A673 (cell line): ENCODE measurements around the gene CMIP. TPM values are rescaled to one million over a fixed set of nuclear protein-coding genes. Genes with fewer than 3 reads are reported as not detected.

Source experiments
- BruUV-seq: library from RNA; stranded (reverse); fragments of 400-500 nt; replicated peaks from 2 replicates; lab custom pipeline; 2021; lab: Mats Ljungman, UMichigan
- CTCF ChIA-PET: fragments of 300-600 bp; sonication (Branson Sonifier 250); formaldehyde crosslinking; loops from one replicate; lab custom pipeline; 2022; ENCODE audit warnings: antibody characterized with exemption; lab: Charles Lee
- POLR2A ChIA-PET: fragments of 300-600 bp; sonication (Branson Sonifier 250); formaldehyde crosslinking; loops from one replicate; lab custom pipeline; 2022; ENCODE audit warnings: antibody characterized with exemption; ENCODE audit not compliant: low non-redundant PET; lab: Charles Lee
- DNase-seq: peaks from one replicate; pipeline ENCODE4 v3.0.0-alpha.2; 2015; ENCODE audit warnings: low spot score
- H3K27ac ChIP-seq: fragments of 200-600 bp; sonication (generic); 2 replicates; pipeline ENCODE4 v1.5.1; 2016; ENCODE audit warnings: mixed run types, low read depth, mild to moderate bottlenecking, mixed read lengths, antibody characterized with exemption, low read length; ENCODE audit not compliant: poor library complexity, severe bottlenecking
- H3K27me3 ChIP-seq: fragments of 200-600 bp; sonication (generic); replicated peaks from 2 replicates; pipeline ENCODE4 v1.6.1; 2017; ENCODE audit warnings: mixed run types, low read depth, mild to moderate bottlenecking, mixed read lengths, antibody characterized with exemption, low read length; ENCODE audit not compliant: insufficient read depth, poor library complexity
- H3K36me3 ChIP-seq: fragments of 200-600 bp; sonication (generic); 2 replicates; pipeline ENCODE4 v1.6.1; 2016; ENCODE audit warnings: mixed run types, mild to moderate bottlenecking, mixed read lengths, antibody characterized with exemption, low read length; ENCODE audit not compliant: insufficient read depth, poor library complexity, severe bottlenecking
- H3K4me1 ChIP-seq: fragments of 200-600 bp; sonication (generic); 2 replicates; pipeline ENCODE4 v1.6.1; 2017; ENCODE audit warnings: mixed run types, mild to moderate bottlenecking, mixed read lengths, antibody characterized with exemption, low read length; ENCODE audit not compliant: insufficient read depth, poor library complexity, severe bottlenecking
- H3K4me3 ChIP-seq: fragments of 200-600 bp; sonication (generic); 2 replicates; pipeline ENCODE4 v1.5.1; 2016; ENCODE audit warnings: low read depth, mixed run types, mild to moderate bottlenecking, mixed read lengths, low read length; ENCODE audit not compliant: poor library complexity, severe bottlenecking
- H3K9me3 ChIP-seq: fragments of 200-600 bp; sonication (generic); 2 replicates; pipeline ENCODE4 v1.6.1; 2016; ENCODE audit warnings: mixed run types, low read depth, mild to moderate bottlenecking, mixed read lengths, antibody characterized with exemption, low read length; ENCODE audit not compliant: poor library complexity, severe bottlenecking
- CTCF ChIP-seq: fragments of 300-800, 200-600 bp; sonication (generic); conservative IDR thresholded peaks from 2 replicates; pipeline ENCODE4 v1.5.1; 2017; ENCODE audit warnings: low read depth, mild to moderate bottlenecking, antibody characterized with exemption, low read length, moderate library complexity, mixed read lengths
- EZH2 ChIP-seq: fragments of 200-600 bp; sonication (generic); IDR thresholded peaks from 2 replicates; pipeline ENCODE4 v1.6.1; 2017; ENCODE audit warnings: borderline replicate concordance, low read depth, mild to moderate bottlenecking, mixed read lengths, antibody characterized with exemption, low read length; ENCODE audit not compliant: poor library complexity, severe bottlenecking
- intact Hi-C: fragments of 100-400 bp; cut with micrococcal nuclease; formaldehyde crosslinking; loops from one replicate; pipeline ENCODE4 v1.10.0; 2022; ENCODE audit not compliant: unreplicated experiment
- total RNA-seq: library from RNA; stranded (reverse); gene quantifications from 2 replicates; pipeline ENCODE4 v1.2.3, GENCODE V29; 2021

Gene CMIP
- total RNA-seq, 1 experiment from 2014 or later = 25.5 TPM

- CTCF ChIA-PET = no interaction called here
- peak; percentile 18 for DNase-seq
- H3K36me3 ChIP-seq = no peaks in the 10 kb centered on the region
- H3K27me3 ChIP-seq = no peaks in the 10 kb centered on the region
- H3K27ac ChIP-seq = no peak overlapping the region
- peaks cover 4% of the 10 kb centered on the region for H3K4me1 ChIP-seq
- POLR2A ChIA-PET = no interaction called here
- intact Hi-C loops = no loop called here
- H3K9me3 ChIP-seq = no peaks in the 10 kb centered on the region
- H3K4me3 ChIP-seq = no peak overlapping the region
- TF ChIP-seq EZH2 = no peak
- no peak for TF ChIP-seq CTCF
- BruUV-seq = no TSS peak
Observed at GRCh38 chr16:81650982-81651562, 206.5 kb downstream of the CMIP start.

GRCh38 chr16:81651758-81652718 lies 207.4 kb downstream of the CMIP start:
- H3K9me3 ChIP-seq = no peaks in the 10 kb centered on the region
- H3K4me1 ChIP-seq = peaks cover 4% of the 10 kb centered on the region
- intact Hi-C loops = no loop called here
- TF ChIP-seq CTCF (no peak), EZH2 (no peak)
- POLR2A ChIA-PET = no interaction called here
- no peaks in the 10 kb centered on the region for H3K27me3 ChIP-seq
- H3K27ac ChIP-seq = no peak overlapping the region
- H3K4me3 ChIP-seq = no peak overlapping the region
- no peak for DNase-seq
- no TSS peak for BruUV-seq
- CTCF ChIA-PET = interaction anchor here (0.6 kb wide), 1 partner anchor 616 kb away, joined by 3 read pairs; the partner anchor contains the start of gene ATMIN
- no peaks in the 10 kb centered on the region for H3K36me3 ChIP-seq

- no peaks in the 10 kb centered on the region for H3K36me3 ChIP-seq
- BruUV-seq = no TSS peak
- H3K9me3 ChIP-seq = no peaks in the 10 kb centered on the region
- TF ChIP-seq EZH2 = no peak
- no peak for TF ChIP-seq CTCF
- H3K4me1 ChIP-seq = peaks cover 4% of the 10 kb centered on the region
- DNase-seq = no peak
- no peak overlapping the region for H3K27ac ChIP-seq
- H3K27me3 ChIP-seq = no peaks in the 10 kb centered on the region
- intact Hi-C loops = no loop called here
- CTCF ChIA-PET = interaction anchor here (0.6 kb wide), 1 partner anchor 617 kb away, joined by 3 read pairs; the partner anchor contains the start of gene ATMIN
- H3K4me3 ChIP-seq = no peak overlapping the region
- POLR2A ChIA-PET = no interaction called here
Observed at GRCh38 chr16:81652798-81653505, 208.3 kb downstream of the CMIP start.
